ENCODE results near the gene ZGRF1.

Gene ZGRF1

GRCh38 chr4:112655270-112655669, 18.6 kb upstream of the ZGRF1 start:
- Histone ChIP-seq H3K36me3 (ENCODE audit: control insufficient read depth in 2 of 2, insufficient read depth in 2 of 2, low read length in 2 of 2) (peaks cover 16 to 35% of the 10 kb centered on the region in 2 donors), H3K4me3 (ENCODE audit: low read length in 2 of 2) (no peak overlapping the region), H3K27me3 (ENCODE audit: control insufficient read depth in 1 of 2, insufficient read depth in 2 of 2, low read length in 2 of 2) (no peaks in the 10 kb centered on the region), H3K4me1 (ENCODE audit: control insufficient read depth, insufficient read depth, low read length) (no peaks in the 10 kb centered on the region), H3K9ac (ENCODE audit: low read length in 2 of 2) (no peak overlapping the region), H3K27ac (ENCODE audit: low read length) (no peak overlapping the region), H3K9me3 (ENCODE audit: control insufficient read depth in 2 of 2, low read length in 2 of 2) (no peaks in the 10 kb centered on the region)

- H3K27ac ChIP-seq (ENCODE audit: low read length), result no peak overlapping the region
- H3K27me3 ChIP-seq (ENCODE audit: control insufficient read depth in 1 of 2, insufficient read depth in 2 of 2, low read length in 2 of 2), result no peaks in the 10 kb centered on the region
- H3K4me1 ChIP-seq (ENCODE audit: control insufficient read depth, insufficient read depth, low read length), result no peaks in the 10 kb centered on the region
- H3K4me3 ChIP-seq (ENCODE audit: low read length in 2 of 2), result no peak overlapping the region
- peaks cover 22 to 34% of the 10 kb centered on the region in 2 donors for H3K36me3 ChIP-seq (ENCODE audit: control insufficient read depth in 2 of 2, insufficient read depth in 2 of 2, low read length in 2 of 2)
- H3K9me3 ChIP-seq (ENCODE audit: control insufficient read depth in 2 of 2, low read length in 2 of 2), result no peaks in the 10 kb centered on the region
- no peak overlapping the region for H3K9ac ChIP-seq (ENCODE audit: low read length in 2 of 2)
Measured at GRCh38 chr4:112652216-112652615, 15.5 kb upstream of the ZGRF1 start.

GRCh38 chr4:112651641-112652040, 14.9 kb upstream of the ZGRF1 start:
- Histone ChIP-seq H3K9ac (ENCODE audit: low read length in 2 of 2) (no peak overlapping the region), H3K9me3 (ENCODE audit: control insufficient read depth in 2 of 2, low read length in 2 of 2) (no peaks in the 10 kb centered on the region), H3K27ac (ENCODE audit: low read length) (no peak overlapping the region), H3K27me3 (ENCODE audit: control insufficient read depth in 1 of 2, insufficient read depth in 2 of 2, low read length in 2 of 2) (no peaks in the 10 kb centered on the region), H3K4me3 (ENCODE audit: low read length in 2 of 2) (no peak overlapping the region), H3K4me1 (ENCODE audit: control insufficient read depth, insufficient read depth, low read length) (no peaks in the 10 kb centered on the region), H3K36me3 (ENCODE audit: control insufficient read depth in 2 of 2, insufficient read depth in 2 of 2, low read length in 2 of 2) (peaks cover 27 to 35% of the 10 kb centered on the region in 2 donors)

GRCh38 chr4:112650332-112650731, 13.6 kb upstream of the ZGRF1 start:
- H3K9ac ChIP-seq (ENCODE audit: low read length in 2 of 2), result no peak overlapping the region
- no peaks in the 10 kb centered on the region for H3K27me3 ChIP-seq (ENCODE audit: control insufficient read depth in 1 of 2, insufficient read depth in 2 of 2, low read length in 2 of 2)
- no peaks in the 10 kb centered on the region for H3K9me3 ChIP-seq (ENCODE audit: control insufficient read depth in 2 of 2, low read length in 2 of 2)
- H3K4me1 ChIP-seq (ENCODE audit: control insufficient read depth, insufficient read depth, low read length), result no peaks in the 10 kb centered on the region
- no peak overlapping the region for H3K27ac ChIP-seq (ENCODE audit: low read length)
- H3K36me3 ChIP-seq (ENCODE audit: control insufficient read depth in 2 of 2, insufficient read depth in 2 of 2, low read length in 2 of 2), result peaks cover 25 to 40% of the 10 kb centered on the region in 2 donors
- no peak overlapping the region for H3K4me3 ChIP-seq (ENCODE audit: low read length in 2 of 2)

- Histone ChIP-seq H3K27me3 (ENCODE audit: control insufficient read depth in 1 of 2, insufficient read depth in 2 of 2, low read length in 2 of 2) (no peaks in the 10 kb centered on the region), H3K36me3 (ENCODE audit: control insufficient read depth in 2 of 2, insufficient read depth in 2 of 2, low read length in 2 of 2) (peaks cover 23 to 38% of the 10 kb centered on the region in 2 donors), H3K4me3 (ENCODE audit: low read length in 2 of 2) (no peak overlapping the region), H3K4me1 (ENCODE audit: control insufficient read depth, insufficient read depth, low read length) (no peaks in the 10 kb centered on the region), H3K27ac (ENCODE audit: low read length) (no peak overlapping the region), H3K9me3 (ENCODE audit: control insufficient read depth in 2 of 2, low read length in 2 of 2) (no peaks in the 10 kb centered on the region), H3K9ac (ENCODE audit: low read length in 2 of 2) (no peak overlapping the region)
Measured at GRCh38 chr4:112649055-112649408, 12.3 kb upstream of the ZGRF1 start.

GRCh38 chr4:112648263-112649054, 11.8 kb upstream of the ZGRF1 start:
- H3K36me3 ChIP-seq (ENCODE audit: control insufficient read depth in 2 of 2, insufficient read depth in 2 of 2, low read length in 2 of 2), result peaks cover 23 to 34% of the 10 kb centered on the region in 2 donors
- H3K4me1 ChIP-seq (ENCODE audit: control insufficient read depth, insufficient read depth, low read length), result no peaks in the 10 kb centered on the region
- H3K27ac ChIP-seq (ENCODE audit: low read length), result no peak overlapping the region
- no peaks in the 10 kb centered on the region for H3K27me3 ChIP-seq (ENCODE audit: control insufficient read depth in 1 of 2, insufficient read depth in 2 of 2, low read length in 2 of 2)
- no peak overlapping the region for H3K9ac ChIP-seq (ENCODE audit: low read length in 2 of 2)
- H3K4me3 ChIP-seq (ENCODE audit: low read length in 2 of 2), result no peak overlapping the region
- no peaks in the 10 kb centered on the region for H3K9me3 ChIP-seq (ENCODE audit: control insufficient read depth in 2 of 2, low read length in 2 of 2)

GRCh38 chr4:112647785-112648184, 11.1 kb upstream of the ZGRF1 start:
- Histone ChIP-seq H3K9me3 (ENCODE audit: control insufficient read depth in 2 of 2, low read length in 2 of 2) (no peaks in the 10 kb centered on the region), H3K4me1 (ENCODE audit: control insufficient read depth, insufficient read depth, low read length) (no peaks in the 10 kb centered on the region), H3K36me3 (ENCODE audit: control insufficient read depth in 2 of 2, insufficient read depth in 2 of 2, low read length in 2 of 2) (peaks cover 23 to 32% of the 10 kb centered on the region in 2 donors), H3K9ac (ENCODE audit: low read length in 2 of 2) (no peak overlapping the region), H3K27ac (ENCODE audit: low read length) (no peak overlapping the region), H3K4me3 (ENCODE audit: low read length in 2 of 2) (no peak overlapping the region), H3K27me3 (ENCODE audit: control insufficient read depth in 1 of 2, insufficient read depth in 2 of 2, low read length in 2 of 2) (no peaks in the 10 kb centered on the region)

GRCh38 chr4:112646632-112647537, 10.2 kb upstream of the ZGRF1 start:
- no peak overlapping the region for H3K27ac ChIP-seq (ENCODE audit: low read length)
- no peaks in the 10 kb centered on the region for H3K9me3 ChIP-seq (ENCODE audit: control insufficient read depth in 2 of 2, low read length in 2 of 2)
- no peaks in the 10 kb centered on the region for H3K27me3 ChIP-seq (ENCODE audit: control insufficient read depth in 1 of 2, insufficient read depth in 2 of 2, low read length in 2 of 2)
- H3K4me3 ChIP-seq (ENCODE audit: low read length in 2 of 2), result no peak overlapping the region
- H3K9ac ChIP-seq (ENCODE audit: low read length in 2 of 2), result no peak overlapping the region
- H3K36me3 ChIP-seq (ENCODE audit: control insufficient read depth in 2 of 2, insufficient read depth in 2 of 2, low read length in 2 of 2), result peaks cover 21 to 32% of the 10 kb centered on the region in 2 donors
- no peaks in the 10 kb centered on the region for H3K4me1 ChIP-seq (ENCODE audit: control insufficient read depth, insufficient read depth, low read length)

- H3K36me3 ChIP-seq (ENCODE audit: control insufficient read depth in 2 of 2, insufficient read depth in 2 of 2, low read length in 2 of 2), result peaks cover 17 to 25% of the 10 kb centered on the region in 2 donors
- H3K4me1 ChIP-seq (ENCODE audit: control insufficient read depth, insufficient read depth, low read length), result no peaks in the 10 kb centered on the region
- no peak overlapping the region for H3K9ac ChIP-seq (ENCODE audit: low read length in 2 of 2)
- H3K27ac ChIP-seq (ENCODE audit: low read length), result no peak overlapping the region
- no peak overlapping the region for H3K4me3 ChIP-seq (ENCODE audit: low read length in 2 of 2)
- H3K9me3 ChIP-seq (ENCODE audit: control insufficient read depth in 2 of 2, low read length in 2 of 2), result no peaks in the 10 kb centered on the region
- H3K27me3 ChIP-seq (ENCODE audit: control insufficient read depth in 1 of 2, insufficient read depth in 2 of 2, low read length in 2 of 2), result no peaks in the 10 kb centered on the region
Measured at GRCh38 chr4:112645541-112646329, 9.0 kb upstream of the ZGRF1 start.
